ENCODE measurements around the gene CACNA1B. TPM values are rescaled to one million over a fixed set of nuclear protein-coding genes. Genes with fewer than 3 reads are reported as not detected.

The CACNA1B gene
- total and polyA plus RNA-seq, 2 of the 13 experiments (the other 11 are each of a cell fraction or from before 2014, with no cell fraction given), result under 0.01 to 0.04 TPM

DNA sequence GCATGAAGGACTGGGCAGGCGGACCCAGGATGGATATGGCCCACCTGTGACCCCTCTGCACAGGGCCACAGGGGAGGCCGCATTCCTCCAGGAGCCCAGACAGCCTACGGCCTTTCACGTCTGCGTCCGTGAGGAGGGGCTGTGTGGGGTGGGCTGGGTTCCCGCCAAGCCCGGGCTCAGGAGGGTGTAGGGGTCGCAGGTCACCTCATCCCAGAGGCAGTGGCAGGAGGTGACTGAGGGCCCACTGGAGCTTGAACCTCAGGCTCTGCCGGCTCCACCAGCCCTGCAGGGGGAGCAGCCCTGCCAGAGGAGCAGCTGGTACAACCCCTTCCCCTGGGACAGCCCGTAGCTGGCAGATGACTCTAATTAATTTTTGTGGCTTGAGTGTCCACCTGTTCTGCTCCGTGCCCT is 40.7 kb upstream of the CACNA1B start:
- DNase-seq (ENCODE audit: low spot score) (no peak), FAIRE-seq (no peak), ATAC-seq (peak; percentile 54)
- WGBS (ENCODE audit: low lambda C conversion rate), result 87% methylated on average over 3 of the region's 12 CpGs
- no peak overlapping the region for H3K4me2 ChIP-seq (ENCODE audit: low read depth, low read length)
- POLR2A ChIA-PET, result no interaction called here
- H3K79me2 ChIP-seq (ENCODE audit: insufficient read depth, low read length), result no peaks in the 10 kb centered on the region
- TF ChIP-seq ZNF121 (CRISPR knock-in tag; IDR thresholded peaks at IDR 0.05), result no peak
- no peak for TF ChIP-seq MAZ (IDR thresholded peaks at IDR 0.05; ENCODE audit: borderline replicate concordance, low read depth, low read length)
- TF ChIP-seq MAZ (CRISPR knock-in tag; IDR thresholded peaks at IDR 0.05; ENCODE audit: low read depth), result no peak
- no peak for TF ChIP-seq ZKSCAN5 (CRISPR knock-in tag; IDR thresholded peaks at IDR 0.05)
- no peak for TF ChIP-seq ZNF777 (CRISPR knock-in tag; IDR thresholded peaks at IDR 0.05)
- TF ChIP-seq, protein P1, sequence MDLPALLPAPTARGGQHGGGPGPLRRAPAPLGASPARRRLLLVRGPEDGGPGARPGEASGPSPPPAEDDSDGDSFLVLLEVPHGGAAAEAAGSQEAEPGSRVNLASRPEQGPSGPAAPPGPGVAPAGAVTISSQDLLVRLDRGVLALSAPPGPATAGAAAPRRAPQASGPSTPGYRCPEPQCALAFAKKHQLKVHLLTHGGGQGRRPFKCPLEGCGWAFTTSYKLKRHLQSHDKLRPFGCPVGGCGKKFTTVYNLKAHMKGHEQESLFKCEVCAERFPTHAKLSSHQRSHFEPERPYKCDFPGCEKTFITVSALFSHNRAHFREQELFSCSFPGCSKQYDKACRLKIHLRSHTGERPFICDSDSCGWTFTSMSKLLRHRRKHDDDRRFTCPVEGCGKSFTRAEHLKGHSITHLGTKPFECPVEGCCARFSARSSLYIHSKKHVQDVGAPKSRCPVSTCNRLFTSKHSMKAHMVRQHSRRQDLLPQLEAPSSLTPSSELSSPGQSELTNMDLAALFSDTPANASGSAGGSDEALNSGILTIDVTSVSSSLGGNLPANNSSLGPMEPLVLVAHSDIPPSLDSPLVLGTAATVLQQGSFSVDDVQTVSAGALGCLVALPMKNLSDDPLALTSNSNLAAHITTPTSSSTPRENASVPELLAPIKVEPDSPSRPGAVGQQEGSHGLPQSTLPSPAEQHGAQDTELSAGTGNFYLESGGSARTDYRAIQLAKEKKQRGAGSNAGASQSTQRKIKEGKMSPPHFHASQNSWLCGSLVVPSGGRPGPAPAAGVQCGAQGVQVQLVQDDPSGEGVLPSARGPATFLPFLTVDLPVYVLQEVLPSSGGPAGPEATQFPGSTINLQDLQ (CRISPR knock-in tag; IDR thresholded peaks at IDR 0.05), result no peak
- TF ChIP-seq ZNF766 (CRISPR knock-in tag; IDR thresholded peaks at IDR 0.05; ENCODE audit: borderline replicate concordance), result no peak
- TF ChIP-seq PAX8 (CRISPR knock-in tag; IDR thresholded peaks at IDR 0.05; ENCODE audit: borderline replicate concordance), result no peak
- H3K27me3 ChIP-seq (ENCODE audit: control insufficient read depth in 1 of 2, insufficient read depth in 2 of 2, low read length in 2 of 2), result no peaks in the 10 kb centered on the region
- H3K4me3 ChIP-seq (replicated peaks in 1 of 3; ENCODE audit: insufficient read depth in 1 of 3, low read depth in 2 of 3, low read length in 3 of 3), result no peak overlapping the region
- BruUV-seq (replicated peaks), result no TSS peak
- no peak overlapping the region for H3K27ac ChIP-seq (ENCODE audit: extremely low read length, insufficient read depth, low read length)
- no peaks in the 10 kb centered on the region for H3K4me1 ChIP-seq (ENCODE audit: insufficient read depth, low read length)
- CTCF ChIA-PET (ENCODE audit: low intra/inter-chr PET ratio, low total read pairs), result no interaction called here
- no peaks in the 10 kb centered on the region for H3K9me3 ChIP-seq (ENCODE audit: low read length)
- H2AFZ ChIP-seq (ENCODE audit: low read length), result no peak overlapping the region
- no peak overlapping the region for H3K9ac ChIP-seq (ENCODE audit: insufficient read depth, low read depth, low read length)
- no peaks in the 10 kb centered on the region for H4K20me1 ChIP-seq (ENCODE audit: insufficient read depth, low read length)
- in situ Hi-C loops (cut with HindIII; ENCODE audit: extremely low pct_ligation_motif_present, low pct_unique_long_range_greater_than_20kb), result no loop called here
- peaks cover 4 to 33% of the 10 kb centered on the region in 2 experiments; a peak in 3 of 5 replicates for H3K36me3 ChIP-seq (replicated peaks in 1 of 2; ENCODE audit: control insufficient read depth in 1 of 2, insufficient read depth in 2 of 2, low read length in 2 of 2)
- intact Hi-C loops (cut with micrococcal nuclease; ENCODE audit: unreplicated experiment), result no loop called here

Data from HepG2 (cell line).